ENCODE measurements around the gene LPP. TPM values are rescaled to one million over a fixed set of nuclear protein-coding genes. Genes with fewer than 3 reads are reported as not detected.

Gene LPP
- total RNA-seq, 4 donors from 2014 or later = 207 to 592 (median 406) TPM

- Histone ChIP-seq H3K27ac (peak overlapping the region in 1 of 4 donors; percentile 86), H3K4me3 (no peak overlapping the region), H3K9me3 (no peaks in the 10 kb centered on the region), H3K36me3 (no peaks in the 10 kb centered on the region), H3K27me3 (no peaks in the 10 kb centered on the region), H3K4me1 (peaks cover 6 to 40% (median 21%) of the 10 kb centered on the region in 4 donors)
- in situ Hi-C loops (cut with MboI; ENCODE audit: low pct_ligation_motif_present in 1 of 4, low pct_unique_long_range_greater_than_20kb in 1 of 4, low sequenced_read_pairs in 3 of 4) (no loop called here), intact Hi-C loops (cut with DNase I; ENCODE audit: low total_unique reads) (loop anchor here (10.0 kb wide), 1 partner anchor 73 kb away; no protein-coding TSS in a partner anchor)
- 81 to 90% methylated on average over 3 of the region's 3 CpGs for WGBS, 2 donors (ENCODE audit: low coverage in 1 of 2)
- no peak for TF ChIP-seq POLR2AphosphoS5 (IDR thresholded peaks at IDR 0.05)
- TF ChIP-seq EP300 (IDR thresholded peaks at IDR 0.05; ENCODE audit: low read depth) = no peak
- no peak for DNase-seq
Measured at GRCh38 chr3:188191460-188191859, 37.5 kb downstream of the LPP start.

- TF ChIP-seq EP300 (IDR thresholded peaks at IDR 0.05; ENCODE audit: low read depth) (no peak), POLR2A (IDR thresholded peaks at IDR 0.05) (no peak), POLR2AphosphoS5 (IDR thresholded peaks at IDR 0.05) (no peak)
- TF ChIP-seq, protein P1, sequence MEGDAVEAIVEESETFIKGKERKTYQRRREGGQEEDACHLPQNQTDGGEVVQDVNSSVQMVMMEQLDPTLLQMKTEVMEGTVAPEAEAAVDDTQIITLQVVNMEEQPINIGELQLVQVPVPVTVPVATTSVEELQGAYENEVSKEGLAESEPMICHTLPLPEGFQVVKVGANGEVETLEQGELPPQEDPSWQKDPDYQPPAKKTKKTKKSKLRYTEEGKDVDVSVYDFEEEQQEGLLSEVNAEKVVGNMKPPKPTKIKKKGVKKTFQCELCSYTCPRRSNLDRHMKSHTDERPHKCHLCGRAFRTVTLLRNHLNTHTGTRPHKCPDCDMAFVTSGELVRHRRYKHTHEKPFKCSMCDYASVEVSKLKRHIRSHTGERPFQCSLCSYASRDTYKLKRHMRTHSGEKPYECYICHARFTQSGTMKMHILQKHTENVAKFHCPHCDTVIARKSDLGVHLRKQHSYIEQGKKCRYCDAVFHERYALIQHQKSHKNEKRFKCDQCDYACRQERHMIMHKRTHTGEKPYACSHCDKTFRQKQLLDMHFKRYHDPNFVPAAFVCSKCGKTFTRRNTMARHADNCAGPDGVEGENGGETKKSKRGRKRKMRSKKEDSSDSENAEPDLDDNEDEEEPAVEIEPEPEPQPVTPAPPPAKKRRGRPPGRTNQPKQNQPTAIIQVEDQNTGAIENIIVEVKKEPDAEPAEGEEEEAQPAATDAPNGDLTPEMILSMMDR (IDR thresholded peaks at IDR 0.05) = no peak
- 91 to 100% methylated on average over 2 of the region's 2 CpGs for WGBS, 2 donors (ENCODE audit: low coverage in 1 of 2)
Measured at GRCh38 chr3:188192034-188192433, 38.1 kb downstream of the LPP start.

GRCh38 chr3:188194332-188194731 is 40.4 kb downstream of the LPP start:
- DNase-seq = no peak
- WGBS, 2 donors (ENCODE audit: low coverage in 1 of 2) = 40 to 73% methylated on average over 1 to 2 of the region's 2 CpGs
- no peaks in the 10 kb centered on the region for H3K9me3 ChIP-seq

More at GRCh38 chr3:188192034-188192433, 38.1 kb downstream of the LPP start:
- Histone ChIP-seq H3K4me3 (no peak overlapping the region), H3K27ac (peak overlapping the region in 1 of 4 donors; percentile 4), H3K9me3 (no peaks in the 10 kb centered on the region), H3K27me3 (no peaks in the 10 kb centered on the region), H3K36me3 (no peaks in the 10 kb centered on the region), H3K4me1 (peaks cover 3 to 40% (median 20%) of the 10 kb centered on the region in 4 donors)
- no peak for DNase-seq
- in situ Hi-C loops (cut with MboI; ENCODE audit: low pct_ligation_motif_present in 1 of 4, low pct_unique_long_range_greater_than_20kb in 1 of 4, low sequenced_read_pairs in 3 of 4) = no loop called here
- intact Hi-C loops (cut with DNase I; ENCODE audit: low total_unique reads) = loop anchor here (10.0 kb wide), 1 partner anchor 73 kb away; no protein-coding TSS in a partner anchor

DNA sequence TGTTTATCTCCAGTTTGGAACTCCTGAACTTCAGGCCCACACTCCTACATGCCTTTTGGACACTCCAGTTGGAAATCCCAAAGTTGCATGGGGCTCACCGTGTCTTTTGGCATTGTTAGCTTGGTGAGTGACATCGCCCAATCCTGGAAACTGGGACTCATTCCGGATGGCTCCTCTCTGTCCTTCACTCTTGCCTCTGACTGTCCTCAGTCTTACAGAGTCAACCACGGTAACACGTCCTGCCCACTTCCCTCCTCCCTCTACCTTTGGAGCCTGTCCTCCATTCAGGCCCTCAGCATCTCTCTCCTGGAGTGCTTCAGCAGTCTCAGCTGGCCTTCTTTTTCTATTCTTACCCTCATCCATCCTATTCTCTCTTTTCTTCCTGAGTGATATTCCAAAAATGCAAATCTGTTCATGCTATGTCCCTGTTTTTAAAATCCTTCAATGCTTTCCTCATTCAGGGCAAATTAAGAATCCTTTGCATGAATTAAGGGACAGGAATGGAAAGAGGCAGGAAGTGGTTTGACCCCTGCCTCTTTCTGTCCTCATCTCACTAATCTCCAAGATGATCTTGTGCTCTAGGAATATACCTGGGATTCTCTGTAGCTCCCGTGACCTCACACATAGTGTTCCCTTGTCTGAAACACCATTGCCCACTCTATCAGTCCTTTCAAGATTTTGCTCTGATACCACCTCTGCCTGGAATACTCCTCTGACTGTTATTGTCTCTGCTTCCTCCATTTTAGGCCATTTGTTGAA is 42.5 kb downstream of the LPP start:
- 80 to 84% methylated on average over 1 to 6 of the region's 6 CpGs for WGBS, 2 donors (ENCODE audit: low coverage in 1 of 2)
- intact Hi-C loops (cut with DNase I; ENCODE audit: low total_unique reads) (loop anchor here (10.0 kb wide), 1 partner anchor 68 kb away; no protein-coding TSS in a partner anchor), in situ Hi-C loops (cut with MboI; ENCODE audit: low pct_ligation_motif_present in 1 of 4, low pct_unique_long_range_greater_than_20kb in 1 of 4, low sequenced_read_pairs in 3 of 4) (no loop called here)
- Histone ChIP-seq H3K4me1 (peaks cover 19 to 60% (median 36%) of the 10 kb centered on the region in 4 donors), H3K36me3 (no peaks in the 10 kb centered on the region), H3K9me3 (no peaks in the 10 kb centered on the region), H3K27me3 (no peaks in the 10 kb centered on the region), H3K27ac (peak overlapping the region; percentile 45 to 78 (median 70)), H3K4me3 (no peak overlapping the region)
- DNase-seq = no peak
- TF ChIP-seq POLR2A (IDR thresholded peaks at IDR 0.05) (no peak), POLR2AphosphoS5 (IDR thresholded peaks at IDR 0.05) (no peak), EP300 (IDR thresholded peaks at IDR 0.05; ENCODE audit: low read depth) (no peak)
- TF ChIP-seq, protein P1 (IDR thresholded peaks at IDR 0.05) = no peak

More at GRCh38 chr3:188194332-188194731, 40.4 kb downstream of the LPP start:
- no peak overlapping the region for H3K4me3 ChIP-seq
- H3K27me3 ChIP-seq = no peaks in the 10 kb centered on the region
- intact Hi-C loops (cut with DNase I; ENCODE audit: low total_unique reads) (loop anchor here (10.0 kb wide), 1 partner anchor 70 kb away; no protein-coding TSS in a partner anchor), in situ Hi-C loops (cut with MboI; ENCODE audit: low pct_ligation_motif_present in 1 of 4, low pct_unique_long_range_greater_than_20kb in 1 of 4, low sequenced_read_pairs in 3 of 4) (no loop called here)
- TF ChIP-seq, protein P1 (IDR thresholded peaks at IDR 0.05) = no peak
- TF ChIP-seq EP300 (IDR thresholded peaks at IDR 0.05; ENCODE audit: low read depth) (no peak), POLR2A (IDR thresholded peaks at IDR 0.05) (no peak), POLR2AphosphoS5 (IDR thresholded peaks at IDR 0.05) (no peak)
- peak overlapping the region in 2 of 4 donors; percentile 36 to 78 for H3K27ac ChIP-seq
- H3K36me3 ChIP-seq = no peaks in the 10 kb centered on the region
- H3K4me1 ChIP-seq = peaks cover 16 to 46% (median 33%) of the 10 kb centered on the region in 4 donors
